Loucy (cell line): ENCODE data around the gene MMP7.

Experiments
- CTCF ChIP-seq: fragments of 200-600 bp; sonication (generic); conservative IDR thresholded peaks from 2 replicates; pipeline ENCODE4 v1.5.1; 2014; ENCODE audit warnings: mild to moderate bottlenecking, antibody characterized with exemption, low read length
- EZH2phosphoT487 ChIP-seq: fragments of 200-600 bp; IDR thresholded peaks from 2 replicates; pipeline ENCODE4 v1.6.1; 2018; ENCODE audit warnings: antibody characterized with exemption, mild to moderate bottlenecking, moderate library complexity, borderline replicate concordance

- TF ChIP-seq CTCF (no peak), EZH2phosphoT487 (no peak)
Observed at GRCh38 chr11:102523887-102524286, 6.7 kb downstream of the MMP7 start.
